IMR-90 (cell line): Measurements from ENCODE around the gene KCNH4. TPM values are rescaled to one million over a fixed set of nuclear protein-coding genes. Genes with fewer than 3 reads are reported as not detected.
"Not testable (repeated sequence)": the region's sequence is repeated elsewhere in the genome, so short reads cannot be mapped to it uniquely, and the experiment has no call there.

ENCODE experiments used
- ATAC-seq: fragments of 200-7000 bp; cut with Tn5 transposase; 2 replicates; pipeline ENCODE4 v1.9.1; 2020; ENCODE audit warnings: low read depth, mild to moderate bottlenecking, moderate library complexity
- BruUV-seq: library from RNA; stranded (reverse); fragments of 400-500 nt; replicated peaks from 2 replicates; lab custom pipeline; 2021; lab: Mats Ljungman, UMichigan
- CTCF ChIA-PET: fragments of 300-600 bp; formaldehyde crosslinking; extraction: SDS; loops from one replicate; lab custom pipeline; 2021; ENCODE audit warnings: antibody characterized with exemption; lab: Yijun Ruan, JAX
- POLR2A ChIA-PET: fragments of 300-600 bp; sonication (Branson Sonifier 250); formaldehyde crosslinking; loops from one replicate; lab custom pipeline; 2022; ENCODE audit warnings: antibody characterized with exemption; ENCODE audit not compliant: unreplicated experiment; lab: Charles Lee
- DNase-seq: peaks from one replicate; pipeline ENCODE4 v3.0.0; 2013
- H2AFZ ChIP-seq: replicated peaks from 2 replicates; pipeline ENCODE3; 2013; ENCODE audit warnings: low read length, mild to moderate bottlenecking; ENCODE audit not compliant: poor library complexity
- H2AK5ac ChIP-seq: 2 replicates; pipeline ENCODE4 v1.6.1; 2013; ENCODE audit warnings: low read depth, low read length, inconsistent platforms
- H2AK9ac ChIP-seq: replicated peaks from 2 replicates; pipeline ENCODE3; 2013; ENCODE audit warnings: mild to moderate bottlenecking, low read depth, low read length, moderate library complexity; ENCODE audit not compliant: poor library complexity
- H2BK120ac ChIP-seq: 2 replicates; pipeline ENCODE4 v1.6.1; 2013; ENCODE audit warnings: low read depth, low read length, inconsistent platforms
- H2BK15ac ChIP-seq: 3 replicates; pipeline ENCODE4 v1.6.1; 2013; ENCODE audit warnings: low read depth, low read length, inconsistent platforms
- H2BK20ac ChIP-seq: 2 replicates; pipeline ENCODE4 v1.6.1; 2013; ENCODE audit warnings: low read depth, mild to moderate bottlenecking, inconsistent platforms, low read length, moderate library complexity
- H2BK5ac ChIP-seq: 2 replicates; pipeline ENCODE4 v1.6.1; 2013; ENCODE audit warnings: mild to moderate bottlenecking, low read depth, low read length, inconsistent platforms; ENCODE audit not compliant: poor library complexity, severe bottlenecking
- H3K14ac ChIP-seq: replicated peaks from 2 replicates; pipeline ENCODE4 v1.6.1; 2013; ENCODE audit warnings: low read depth, low read length, inconsistent platforms
- H3K18ac ChIP-seq: 2 replicates; pipeline ENCODE4 v1.6.1; 2013; ENCODE audit warnings: low read depth, low read length, control low read depth
- H3K23ac ChIP-seq: 2 replicates; pipeline ENCODE4 v1.6.1; 2013; ENCODE audit warnings: low read depth, low read length, inconsistent platforms
- H3K27ac ChIP-seq: 2 replicates; pipeline ENCODE4 v1.5.1; 2013; ENCODE audit warnings: mild to moderate bottlenecking, control low read depth, low read length; ENCODE audit not compliant: insufficient read depth
- H3K27me3 ChIP-seq: 2 replicates; pipeline ENCODE4 v1.6.1; 2013; ENCODE audit warnings: low read length; ENCODE audit not compliant: control insufficient read depth, insufficient read depth
- H3K36me3 ChIP-seq: 2 replicates; pipeline ENCODE4 v1.6.1; 2013; ENCODE audit warnings: low read length, mixed read lengths; ENCODE audit not compliant: control insufficient read depth, insufficient read depth
- H3K4ac ChIP-seq: 2 replicates; pipeline ENCODE4 v1.6.1; 2013; ENCODE audit warnings: low read depth, low read length, inconsistent platforms
- H3K4me1 ChIP-seq: 2 replicates; pipeline ENCODE4 v1.6.1; 2013; ENCODE audit warnings: low read length, mixed read lengths; ENCODE audit not compliant: control insufficient read depth, insufficient read depth
- H3K4me2 ChIP-seq: 2 replicates; pipeline ENCODE4 v1.6.1; 2013; ENCODE audit warnings: low read depth, mild to moderate bottlenecking, control low read depth, low read length, moderate library complexity
- H3K4me3 ChIP-seq: 2 replicates; pipeline ENCODE4 v1.5.1; 2013; ENCODE audit warnings: low read depth, mild to moderate bottlenecking, control low read depth, low read length, moderate library complexity; ENCODE audit not compliant: insufficient read depth
- H3K56ac ChIP-seq: 2 replicates; pipeline ENCODE4 v1.6.1; 2013; ENCODE audit warnings: low read length, inconsistent platforms; ENCODE audit not compliant: insufficient read depth; ENCODE audit errors: extremely low read depth
- H3K79me1 ChIP-seq, 2 experiments: 2 replicates each; pipeline ENCODE4 v1.6.1; 2013; ENCODE audit warnings: low read length in 2 of 2, inconsistent platforms in 1 of 2, low read depth in 1 of 2
- H3K9ac ChIP-seq: 2 replicates; pipeline ENCODE4 v1.6.1; 2013; ENCODE audit warnings: low read depth, low read length, control low read depth
- H3K9me1 ChIP-seq: 2 replicates; pipeline ENCODE4 v1.6.1; 2013; ENCODE audit warnings: low read length, inconsistent platforms; ENCODE audit not compliant: insufficient read depth
- H3K9me3 ChIP-seq: 2 replicates; pipeline ENCODE4 v1.6.1; 2013; ENCODE audit warnings: low read length; ENCODE audit not compliant: control insufficient read depth, insufficient read depth
- H4K20me1 ChIP-seq: 2 replicates; pipeline ENCODE4 v1.6.1; 2013; ENCODE audit warnings: low read length, inconsistent platforms; ENCODE audit not compliant: insufficient read depth
- H4K5ac ChIP-seq: 2 replicates; pipeline ENCODE4 v1.6.1; 2013; ENCODE audit warnings: mild to moderate bottlenecking, low read depth, low read length, control low read depth
- H4K8ac ChIP-seq, 2 experiments: 2 replicates each; pipeline ENCODE4 v1.6.1; 2013; ENCODE audit warnings: low read depth in 2 of 2, low read length in 2 of 2, control low read depth in 1 of 2, inconsistent platforms in 1 of 2
- H4K91ac ChIP-seq: 2 replicates; pipeline ENCODE4 v1.6.1; 2013; ENCODE audit warnings: low read depth, low read length, inconsistent platforms; ENCODE audit not compliant: insufficient read depth
- WGBS, 2 experiments: methylation state at CpG; one replicate each; pipeline versions ENCODE4 v1.1.5 to v1.1.7; 2013; ENCODE audit warnings: missing lambda C conversion rate in 2 of 2; ENCODE audit not compliant: insufficient read length in 1 of 2; ENCODE audit errors: extremely low coverage in 2 of 2; 5-methylcytosine and 5-hydroxymethylcytosine counted together
- dilution Hi-C: fragments of 300-500 bp; cut with HindIII; formaldehyde crosslinking; loops from one replicate; pipeline ENCODE4 v1.14.3; 2018; ENCODE audit warnings: low sequenced_read_pairs; ENCODE audit not compliant: unreplicated experiment
- in situ Hi-C: fragments of 300-500 bp; cut with MboI; formaldehyde crosslinking; loops from 3 replicates; pipeline ENCODE4 v1.14.3; 2019; ENCODE audit warnings: low sequenced_read_pairs, inconsistent platforms, mixed read lengths
- intact Hi-C: fragments of 100-400 bp; cut with micrococcal nuclease; formaldehyde crosslinking; loops from 2 replicates; pipeline ENCODE4 v1.10.0; 2022
- polyA plus RNA-seq, 3 experiments: library from polyadenylated mRNA; depleted of rRNA; stranded (reverse); fragments of >200 nt; gene quantifications; 2 replicates each; pipeline ENCODE4 v1.2.3, GENCODE V29; 2012; ENCODE audit warnings: low replicate concordance in 1 of 3
- total RNA-seq: library from RNA; depleted of rRNA; stranded (reverse); fragments of >200 nt; gene quantifications from 2 replicates; pipeline ENCODE4 v1.2.3, GENCODE V29; 2012

The KCNH4 gene
- total and polyA plus RNA-seq, 2 of the 4 experiments (the other 2 are of a cell fraction), result 0.03 TPM; not detected in 1

DNA sequence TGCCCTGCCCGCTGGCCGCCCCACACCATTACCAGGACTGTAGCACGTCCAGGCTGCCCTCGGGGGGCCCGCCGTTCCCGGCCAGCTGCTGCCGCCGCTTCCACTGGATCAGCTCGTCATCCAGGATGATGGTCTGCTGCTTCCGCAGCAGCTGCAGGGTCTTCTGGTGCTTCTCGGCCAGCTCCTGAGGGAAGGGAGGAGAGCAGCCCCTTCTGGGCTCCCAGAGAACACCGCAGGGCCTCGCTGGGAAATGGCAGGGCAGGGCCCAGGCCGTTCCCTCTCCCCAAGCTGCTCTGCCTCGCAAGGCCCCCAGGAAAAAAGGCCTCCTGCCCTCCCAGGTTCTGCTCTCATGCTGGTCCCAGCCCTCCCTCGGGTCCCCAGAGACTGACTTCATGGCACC lies 38.3 kb upstream of the KCNH4 start:
- H3K4ac ChIP-seq, H3K27ac ChIP-seq, H4K5ac ChIP-seq, ATAC-seq, H2BK15ac ChIP-seq, POLR2A ChIA-PET, dilution Hi-C loops, H4K91ac ChIP-seq, H3K4me2 ChIP-seq, H2AK5ac ChIP-seq, H3K9me3 ChIP-seq, H2AFZ ChIP-seq, H2BK120ac ChIP-seq, H4K20me1 ChIP-seq, H3K4me1 ChIP-seq, in situ Hi-C loops, H3K9me1 ChIP-seq, H3K56ac ChIP-seq, H3K23ac ChIP-seq, BruUV-seq, H3K27me3 ChIP-seq, intact Hi-C loops, H2AK9ac ChIP-seq, H2BK20ac ChIP-seq, H3K18ac ChIP-seq, H3K4me3 ChIP-seq, H3K9ac ChIP-seq, H2BK5ac ChIP-seq, H3K14ac ChIP-seq, CTCF ChIA-PET, DNase-seq, H4K8ac ChIP-seq: not testable (repeated sequence)
- Histone ChIP-seq H3K36me3 (peaks cover 45% of the 10 kb centered on the region), H3K79me1 (peaks cover 17 to 21% of the 10 kb centered on the region in 2 experiments; a peak in 3 of 4 replicates)
- no CpG with 5 or more reads among the region's 17 CpGs for WGBS, 2 experiments
